Limb (tissue), 2 donors: Measurements from ENCODE around the gene FUT8.
"Not testable (repeated sequence)": the region's sequence is repeated elsewhere in the genome, so short reads cannot be mapped to it uniquely, and the experiment has no call there.

Experiments
- DNase-seq, 2 donors: peaks; one replicate each; pipeline ENCODE4 v3.0.0-alpha.2; 2016; ENCODE audit errors: extremely low spot score in 2 of 2

Gene FUT8

GRCh38 chr14:65449647-65450046, 37.1 kb downstream of the FUT8 start:
- DNase-seq, result no peak

DNA sequence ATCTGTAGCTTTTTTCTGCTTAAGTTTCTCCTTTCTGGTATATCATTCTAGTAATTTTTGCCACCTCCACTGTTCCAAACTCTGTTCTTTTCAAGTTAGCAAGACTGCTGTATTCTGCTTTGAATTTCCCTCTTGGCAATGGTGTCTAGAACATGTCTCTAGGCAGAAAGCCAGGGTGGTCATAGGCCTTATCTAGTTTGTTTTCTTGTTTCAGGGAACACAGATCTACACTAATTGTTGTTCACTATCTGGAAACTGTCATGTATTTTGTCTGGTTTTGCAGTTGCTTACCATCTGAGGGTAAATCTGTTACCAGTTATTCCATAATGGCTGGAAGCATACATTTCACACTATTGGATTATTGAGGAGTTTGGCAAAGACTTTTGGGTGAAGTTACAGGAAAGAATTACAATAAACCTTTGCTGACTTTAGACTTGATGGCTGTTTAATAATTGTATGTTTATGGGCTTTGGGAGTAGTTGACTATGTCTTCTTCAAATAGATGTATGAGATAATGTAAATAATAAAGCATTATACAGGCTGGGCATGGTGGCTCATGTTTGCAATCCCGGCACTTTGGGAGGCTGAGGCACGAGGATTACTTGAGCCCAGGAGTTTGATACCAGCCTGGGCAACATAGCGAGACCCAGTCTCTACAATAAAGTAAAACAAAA, 41.4 kb downstream of the FUT8 start:
- no peak for DNase-seq

DNA sequence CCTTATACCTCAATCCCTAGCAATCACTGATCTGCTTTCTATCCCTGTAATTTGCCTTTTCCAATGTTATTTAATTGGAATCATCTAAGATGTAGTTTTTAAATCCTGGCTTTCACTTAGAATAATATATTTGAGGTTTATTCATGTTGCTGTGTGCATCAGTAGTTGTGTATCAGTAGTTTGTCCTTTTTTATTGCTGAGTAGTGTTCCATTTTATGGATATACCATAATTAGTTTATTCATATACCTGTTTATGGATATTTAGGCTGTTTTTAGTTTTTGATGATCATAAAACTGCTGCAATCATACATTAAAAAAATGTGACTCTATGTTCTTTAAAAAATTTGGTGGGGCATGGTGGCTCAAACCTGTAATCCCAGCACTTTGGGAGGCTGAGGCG, 43.7 kb downstream of the FUT8 start:
- no peak for DNase-seq

DNA sequence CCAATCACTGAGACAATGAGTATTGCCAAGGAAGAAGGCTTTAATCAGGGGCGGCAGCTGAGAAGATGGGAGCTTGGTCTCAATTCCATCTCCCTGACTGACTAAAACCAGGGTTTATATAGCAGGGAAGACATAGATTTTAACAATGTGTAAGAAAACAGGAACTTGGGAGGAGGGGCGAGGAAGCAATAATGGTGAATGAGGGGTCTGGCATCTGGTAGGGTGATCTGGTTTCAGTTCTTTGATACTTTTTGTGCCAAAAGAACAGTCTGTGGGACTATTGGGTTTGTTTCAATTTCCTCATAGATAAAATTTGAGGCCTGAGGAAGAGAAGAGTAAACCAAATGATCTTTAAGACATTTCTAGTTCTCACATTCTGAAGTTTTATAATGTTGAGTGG, 49.2 kb downstream of the FUT8 start:
- DNase-seq, result no peak

GRCh38 chr14:65462411-65462810, 49.9 kb downstream of the FUT8 start:
- DNase-seq, result no peak

DNA sequence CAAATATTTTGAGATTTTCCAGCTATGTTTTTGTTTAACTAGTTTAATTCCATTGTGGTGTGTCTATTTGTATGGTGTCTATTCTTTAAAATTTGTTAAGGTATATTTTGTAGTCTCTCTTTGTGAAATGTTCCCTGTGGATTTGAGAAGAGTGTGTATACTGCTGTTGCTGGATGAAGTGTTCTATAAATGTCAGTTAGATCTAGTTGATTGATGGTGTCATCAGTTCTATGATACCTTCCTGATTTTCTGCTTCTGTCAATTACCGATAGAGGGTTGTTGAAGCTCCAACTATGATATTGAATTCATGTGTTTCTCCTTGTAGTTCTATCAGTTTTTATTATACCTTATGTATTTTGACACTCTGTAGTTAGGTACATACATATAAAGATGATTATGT, 53.1 kb downstream of the FUT8 start:
- no peak for DNase-seq

DNA sequence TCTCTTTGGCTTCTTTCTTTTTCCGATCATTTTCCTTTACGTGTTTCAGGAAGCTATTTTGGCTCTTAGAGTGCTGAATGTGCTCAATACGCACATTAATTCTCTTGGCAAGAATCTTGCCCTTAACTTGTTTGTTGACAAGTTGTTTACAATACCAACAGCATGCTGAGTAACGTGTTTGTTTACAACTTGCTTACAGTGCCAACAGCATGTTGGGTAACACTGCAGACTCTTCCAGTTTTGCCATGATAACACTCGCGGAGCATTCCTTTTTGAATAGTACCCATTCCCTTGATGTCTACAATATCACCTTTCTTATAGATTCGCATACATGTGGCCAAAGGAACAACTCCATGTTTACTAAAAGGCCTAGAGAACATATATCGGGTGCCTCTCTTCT, 55.4 kb downstream of the FUT8 start:
- DNase-seq, result not testable (repeated sequence)

GRCh38 chr14:65469903-65470302, 57.4 kb downstream of the FUT8 start:
- DNase-seq, result no peak

DNA sequence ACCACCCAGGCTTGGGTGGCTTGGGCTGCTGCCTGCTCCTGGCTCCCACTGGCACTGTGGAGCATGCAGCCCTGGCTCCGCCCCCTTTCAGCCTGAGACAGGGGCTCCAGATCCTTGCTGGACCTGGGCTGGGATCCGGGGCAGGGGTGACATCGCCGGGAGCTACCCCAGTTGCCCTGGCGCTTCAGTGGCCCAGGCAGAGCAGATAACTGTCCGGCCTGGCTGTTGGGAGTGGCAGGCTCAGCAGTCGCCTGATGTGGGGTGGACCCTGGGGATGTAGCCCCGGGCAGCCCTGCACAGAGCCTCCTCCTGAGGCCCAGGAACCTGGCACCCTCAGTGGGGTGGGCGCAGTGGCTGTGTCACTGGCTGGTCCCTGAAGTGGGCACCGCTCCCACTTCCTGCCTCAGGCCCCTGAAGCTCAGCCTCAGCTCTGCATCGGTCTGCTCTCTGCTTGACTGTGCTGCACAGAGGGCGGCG, 57.9 kb downstream of the FUT8 start:
- no peak for DNase-seq

GRCh38 chr14:65471038-65471878, 58.7 kb downstream of the FUT8 start:
- no peak for DNase-seq

DNA sequence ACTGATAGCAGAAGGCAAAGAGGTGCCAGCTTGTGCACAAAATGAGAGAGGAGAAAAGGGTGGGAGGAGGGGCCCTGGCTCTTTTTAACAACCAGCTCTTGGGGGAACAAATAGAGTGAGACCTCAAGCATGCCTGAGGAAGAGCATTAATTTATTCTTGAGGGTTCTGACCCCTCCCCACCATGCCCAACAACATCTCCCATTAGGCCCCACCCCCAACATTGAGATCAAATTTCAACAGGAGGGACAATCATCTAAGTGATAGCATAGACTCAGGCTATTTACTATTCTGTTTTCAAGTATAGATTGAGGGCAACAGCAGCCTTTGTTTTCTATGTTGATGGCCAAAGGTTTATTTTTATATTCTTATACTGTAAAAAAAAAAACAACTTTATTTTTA, 59.7 kb downstream of the FUT8 start:
- DNase-seq, result no peak

DNA sequence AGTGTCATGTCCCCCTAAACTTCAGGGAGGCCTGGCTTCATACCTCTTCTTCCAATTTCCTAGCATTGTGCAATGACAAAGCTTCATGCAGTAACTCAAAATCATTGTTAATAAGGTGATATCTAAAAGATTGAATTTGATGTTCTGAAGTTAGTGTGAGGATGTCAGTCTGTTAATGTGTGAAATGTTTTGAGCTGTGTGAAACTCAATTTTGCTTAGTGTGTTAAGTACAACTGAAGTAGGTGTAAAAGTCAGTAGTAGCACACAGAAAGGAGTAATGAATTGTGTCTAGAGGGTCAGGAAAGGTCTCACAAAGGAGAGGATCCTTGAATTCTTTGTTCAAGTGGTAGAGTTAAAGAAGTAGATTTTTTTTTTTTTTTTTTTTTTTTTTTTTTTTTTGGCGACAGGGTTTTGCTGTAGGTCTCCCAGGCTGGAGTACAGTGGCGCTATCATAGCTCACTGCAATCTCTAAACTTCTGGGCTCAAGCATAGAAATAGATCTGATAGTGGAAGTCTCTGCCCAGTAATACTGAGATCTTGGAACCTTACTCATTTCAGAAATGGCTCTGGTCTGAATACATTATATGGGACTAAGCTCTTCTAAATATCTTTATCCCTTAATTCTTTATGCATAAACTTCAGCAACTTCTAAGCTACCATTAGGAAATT, 63.9 kb downstream of the FUT8 start:
- DNase-seq, result no peak

GRCh38 chr14:65476942-65477318, 64.4 kb downstream of the FUT8 start:
- DNase-seq, result no peak

- DNase-seq, result no peak
These were observed 65.5 kb downstream of the FUT8 start for GRCh38 chr14:65478017-65478416.

GRCh38 chr14:65478596-65478995, 66.1 kb downstream of the FUT8 start:
- DNase-seq, result no peak

- DNase-seq, result no peak
These were observed 66.9 kb downstream of the FUT8 start for GRCh38 chr14:65479386-65479785.

- DNase-seq, result no peak
These were observed 70.4 kb downstream of the FUT8 start for GRCh38 chr14:65482757-65483438.

GRCh38 chr14:65483647-65484046, 71.1 kb downstream of the FUT8 start:
- DNase-seq, result no peak

GRCh38 chr14:65485516-65485915, 73.0 kb downstream of the FUT8 start:
- no peak for DNase-seq

GRCh38 chr14:65486863-65487262, 74.3 kb downstream of the FUT8 start:
- no peak for DNase-seq

DNA sequence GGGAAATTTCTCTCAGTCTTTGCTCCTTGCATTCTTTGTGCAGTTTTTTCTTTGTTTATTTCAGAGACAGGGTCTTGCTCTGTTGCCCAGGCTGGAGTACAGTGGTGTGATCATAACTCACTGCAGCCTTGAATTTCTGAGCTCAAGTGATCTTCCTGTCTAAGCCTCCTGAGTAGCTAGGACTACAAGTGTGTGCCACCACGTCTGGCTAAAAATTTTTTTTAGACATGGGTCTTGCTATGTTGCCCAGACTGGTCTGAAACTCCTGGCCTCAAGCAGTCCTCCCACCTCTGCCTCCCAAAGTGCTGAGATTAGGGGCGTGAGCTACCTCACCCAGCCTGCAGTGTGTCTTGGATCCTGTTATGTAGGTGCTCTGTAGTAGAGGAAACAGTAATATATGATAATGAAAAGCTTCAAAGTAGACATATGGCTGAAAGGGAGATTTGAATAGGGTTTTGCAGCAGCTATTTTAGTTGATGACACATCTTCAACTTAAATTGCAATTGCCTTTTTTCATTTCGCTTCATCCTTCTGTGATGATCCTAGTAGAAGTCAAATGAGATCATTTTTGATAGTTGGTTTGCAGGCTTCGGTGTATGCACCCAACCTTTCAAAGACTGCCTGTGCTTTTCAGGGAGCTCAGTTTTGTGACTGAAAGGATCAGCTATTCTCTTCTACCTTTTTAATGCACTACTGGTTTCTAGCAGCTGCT, 75.4 kb downstream of the FUT8 start:
- no peak for DNase-seq
